HCT116 (cell line): ENCODE measurements around the gene TPPP3. TPM values are rescaled to one million over a fixed set of nuclear protein-coding genes. Genes with fewer than 3 reads are reported as not detected.

Experiments
- ATAC-seq: fragments of 200-7000 bp; cut with Tn5 transposase; 2 replicates; pipeline ENCODE4 v1.9.1; 2020; ENCODE audit warnings: mild to moderate bottlenecking, moderate library complexity
- BruUV-seq: library from RNA; stranded (reverse); fragments of 400-500 nt; replicated peaks from 2 replicates; lab custom pipeline; 2021; lab: Mats Ljungman, UMichigan
- CTCF ChIA-PET: fragments of 300-600 bp; sonication (Branson Sonifier 250); formaldehyde crosslinking; loops from one replicate; lab custom pipeline; 2021; ENCODE audit warnings: antibody characterized with exemption; lab: Charles Lee
- POLR2A ChIA-PET: fragments of 300-600, 350-600 bp; sonication (Branson Sonifier 250); formaldehyde crosslinking; loops from one replicate; lab custom pipeline; 2021; ENCODE audit warnings: antibody characterized with exemption; lab: Charles Lee
- RAD21 ChIA-PET, 2 experiments: fragments of 300-600 bp; sonication (Branson Sonifier 250); formaldehyde crosslinking; loops; one replicate each; lab custom pipeline; 2023; ENCODE audit warnings: low total read pairs in 2 of 2; ENCODE audit not compliant: uncharacterized antibody in 2 of 2, unreplicated experiment in 2 of 2, low non-redundant PET in 1 of 2; lab: Charles Lee
- DNase-seq: peaks from one replicate; pipeline ENCODE4 v3.0.0-alpha.2; 2010; ENCODE audit warnings: low read depth, low spot score
- H2AFZ ChIP-seq: fragments of 200-600 bp; shearing (Covaris generic), sonication (generic); 2 replicates; pipeline ENCODE4 v1.6.1; 2017; ENCODE audit warnings: low read depth, mixed run types, mixed read lengths, antibody characterized with exemption, low read length; ENCODE audit not compliant: poor library complexity, severe bottlenecking
- H3K27ac ChIP-seq: 2 replicates; pipeline ENCODE4 v1.5.1; 2012; ENCODE audit warnings: low read depth, low read length
- H3K27me3 ChIP-seq: fragments of 200-600 bp; sonication (generic); 2 replicates; pipeline ENCODE4 v1.6.1; 2016; ENCODE audit warnings: mixed run types, low read length, mixed read lengths; ENCODE audit not compliant: insufficient read depth
- H3K36me3 ChIP-seq, 2 experiments: fragments of 200-500 bp in 1 of 2; fragments of 200-600 bp in 1 of 2; sonication (Bioruptor generic) in 1 of 2; sonication (generic) in 1 of 2; 2 replicates each; pipeline versions ENCODE4 v1.5.1 to v1.6.1; 2014 to 2016; ENCODE audit warnings: low read length in 2 of 2, inconsistent platforms in 1 of 2, mixed read lengths in 1 of 2, mixed run types in 1 of 2; ENCODE audit not compliant: insufficient read depth in 2 of 2, control insufficient read depth in 1 of 2
- H3K4me1 ChIP-seq, 2 experiments: fragments of 200-600 bp in 1 of 2; sonication (generic) in 1 of 2; 2 replicates each; pipeline versions ENCODE4 v1.5.1 to v1.6.1; 2012 to 2017; ENCODE audit warnings: low read length in 2 of 2, inconsistent platforms in 1 of 2, mild to moderate bottlenecking in 1 of 2, mixed read lengths in 1 of 2, mixed run types in 1 of 2, moderate library complexity in 1 of 2; ENCODE audit not compliant: insufficient read depth in 2 of 2, control insufficient read depth in 1 of 2
- H3K4me2 ChIP-seq: fragments of 200-600 bp; sonication (generic); 2 replicates; pipeline ENCODE4 v1.6.1; 2017; ENCODE audit warnings: mixed run types, low read length, mixed read lengths
- H3K4me3 ChIP-seq, 2 experiments: fragments of 200-600 bp in 1 of 2; sonication (generic) in 1 of 2; replicated peaks in 1 of 2; 2 replicates each; pipeline ENCODE4 v1.5.1; 2011 to 2016; ENCODE audit warnings: low read length in 2 of 2, control low read depth in 1 of 2, low read depth in 1 of 2, mild to moderate bottlenecking in 1 of 2, mixed read lengths in 1 of 2, mixed run types in 1 of 2
- H3K79me2 ChIP-seq: fragments of 200-600 bp; sonication (generic); 2 replicates; pipeline ENCODE4 v1.6.1; 2017; ENCODE audit warnings: mild to moderate bottlenecking, mixed run types, low read length, moderate library complexity, mixed read lengths; ENCODE audit not compliant: insufficient read depth
- H3K9ac ChIP-seq: fragments of 200-600 bp; sonication (generic); 2 replicates; pipeline ENCODE4 v1.6.1; 2016; ENCODE audit warnings: low read length, mixed read lengths
- H3K9me2 ChIP-seq: fragments of 200-600 bp; sonication (generic), shearing (Covaris generic); 2 replicates; pipeline ENCODE4 v1.6.1; 2017; ENCODE audit warnings: mixed run types, mild to moderate bottlenecking, moderate library complexity; ENCODE audit not compliant: insufficient read depth
- H3K9me3 ChIP-seq, 2 experiments: fragments of 200-500 bp in 1 of 2; fragments of 200-600 bp in 1 of 2; sonication (Bioruptor generic) in 1 of 2; sonication (generic) in 1 of 2; 2 replicates each; pipeline ENCODE4 v1.6.1; 2014 to 2017; ENCODE audit warnings: low read length in 2 of 2, mixed read lengths in 2 of 2, inconsistent platforms in 1 of 2, low read depth in 1 of 2, mild to moderate bottlenecking in 1 of 2, mixed run types in 1 of 2, moderate library complexity in 1 of 2; ENCODE audit not compliant: control insufficient read depth in 1 of 2, insufficient read depth in 1 of 2
- H4K20me1 ChIP-seq: fragments of 200-600 bp; sonication (generic), shearing (Covaris generic); 2 replicates; pipeline ENCODE4 v1.6.1; 2017; ENCODE audit warnings: mixed run types, mild to moderate bottlenecking, moderate library complexity; ENCODE audit not compliant: insufficient read depth
- POLR2AphosphoS5 ChIP-seq: IDR thresholded peaks from 2 replicates; pipeline ENCODE4 v1.6.1; 2011; ENCODE audit warnings: mild to moderate bottlenecking, low read depth, low read length, moderate library complexity
- SRF ChIP-seq: IDR thresholded peaks from 2 replicates; pipeline ENCODE4 v1.6.1; 2012; ENCODE audit warnings: low read depth
- TCF7L2 ChIP-seq: IDR thresholded peaks from 2 replicates; pipeline ENCODE4 v1.7.0; 2011; ENCODE audit warnings: borderline replicate concordance, inconsistent platforms; ENCODE audit not compliant: insufficient read depth, insufficient read length; ENCODE audit errors: extremely low read depth
- intact Hi-C: fragments of 100-400 bp; cut with micrococcal nuclease; formaldehyde crosslinking; loops from 2 replicates; pipeline ENCODE4 v1.10.0; 2022
- total RNA-seq: library from RNA; stranded (reverse); gene quantifications from one replicate; pipeline ENCODE4 v1.2.1, GENCODE V29; 2021; ENCODE audit not compliant: unreplicated experiment
- TF ChIP-seq, protein P1 (sequence below), 3 experiments: fragments of 200-600 bp in 1 of 3; sonication (generic) in 1 of 3; IDR thresholded peaks in 2 of 3; conservative IDR thresholded peaks in 1 of 3; 2 replicates each; pipeline ENCODE4 v1.5.1; 2012 to 2017; ENCODE audit warnings: low read depth in 2 of 3, low read length in 2 of 3, antibody characterized with exemption in 1 of 3, borderline replicate concordance in 1 of 3, control low read depth in 1 of 3, mild to moderate bottlenecking in 1 of 3, mixed read lengths in 1 of 3, mixed run types in 1 of 3, moderate library complexity in 1 of 3; ENCODE audit not compliant: insufficient read depth in 1 of 3
- TF ChIP-seq, protein P2 (sequence below): IDR thresholded peaks from 2 replicates; pipeline ENCODE4 v1.6.1; 2012; ENCODE audit warnings: low read depth

Gene TPPP3
- total RNA-seq, 1 experiment from 2014 or later = 1.2 TPM

DNA sequence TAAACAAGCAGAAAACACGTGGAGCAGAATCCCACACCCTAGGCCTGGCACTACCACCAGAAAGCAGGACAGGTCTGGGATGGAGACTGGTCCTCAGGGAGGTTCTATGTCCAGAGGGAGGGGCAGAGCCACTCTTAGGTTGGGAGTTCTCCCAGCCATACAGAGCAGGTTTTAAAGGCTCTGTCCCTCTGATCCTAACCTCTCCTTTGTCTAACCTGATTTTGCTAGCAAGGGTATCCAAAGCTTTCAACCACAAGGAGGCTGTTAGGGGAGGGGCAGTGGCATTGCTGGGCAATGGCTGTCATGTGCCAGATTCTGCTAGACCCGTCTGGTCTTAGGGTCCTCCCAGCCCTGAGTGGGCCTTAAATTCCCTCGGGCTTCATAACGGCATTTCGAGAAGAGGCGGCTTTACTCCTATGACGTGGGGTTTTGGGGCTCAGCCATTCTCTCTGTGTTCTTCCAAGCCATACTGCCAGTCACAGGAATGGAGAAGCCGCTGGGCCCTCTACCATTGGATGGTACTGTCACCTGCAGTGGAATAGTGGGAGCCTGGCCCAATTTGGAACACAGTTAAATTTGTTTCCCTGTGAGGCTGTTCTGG, 5.7 kb downstream of the TPPP3 start:
- no peaks in the 10 kb centered on the region for H3K79me2 ChIP-seq
- no peaks in the 10 kb centered on the region for H3K9me3 ChIP-seq
- H3K9ac ChIP-seq = no peak overlapping the region
- H3K4me1 ChIP-seq = no peaks in the 10 kb centered on the region
- H3K4me2 ChIP-seq = no peak overlapping the region
- no peaks in the 10 kb centered on the region for H3K9me2 ChIP-seq
- ATAC-seq (no peak), DNase-seq (no peak)
- H3K27ac ChIP-seq = no peak overlapping the region
- H4K20me1 ChIP-seq = no peaks in the 10 kb centered on the region
- no peak overlapping the region for H3K4me3 ChIP-seq
- H2AFZ ChIP-seq = no peak overlapping the region
- no peaks in the 10 kb centered on the region for H3K27me3 ChIP-seq
- POLR2A ChIA-PET = no interaction called here
- TF ChIP-seq POLR2AphosphoS5 (no peak), TCF7L2 (no peak), SRF (no peak)
- TF ChIP-seq, protein P1, sequence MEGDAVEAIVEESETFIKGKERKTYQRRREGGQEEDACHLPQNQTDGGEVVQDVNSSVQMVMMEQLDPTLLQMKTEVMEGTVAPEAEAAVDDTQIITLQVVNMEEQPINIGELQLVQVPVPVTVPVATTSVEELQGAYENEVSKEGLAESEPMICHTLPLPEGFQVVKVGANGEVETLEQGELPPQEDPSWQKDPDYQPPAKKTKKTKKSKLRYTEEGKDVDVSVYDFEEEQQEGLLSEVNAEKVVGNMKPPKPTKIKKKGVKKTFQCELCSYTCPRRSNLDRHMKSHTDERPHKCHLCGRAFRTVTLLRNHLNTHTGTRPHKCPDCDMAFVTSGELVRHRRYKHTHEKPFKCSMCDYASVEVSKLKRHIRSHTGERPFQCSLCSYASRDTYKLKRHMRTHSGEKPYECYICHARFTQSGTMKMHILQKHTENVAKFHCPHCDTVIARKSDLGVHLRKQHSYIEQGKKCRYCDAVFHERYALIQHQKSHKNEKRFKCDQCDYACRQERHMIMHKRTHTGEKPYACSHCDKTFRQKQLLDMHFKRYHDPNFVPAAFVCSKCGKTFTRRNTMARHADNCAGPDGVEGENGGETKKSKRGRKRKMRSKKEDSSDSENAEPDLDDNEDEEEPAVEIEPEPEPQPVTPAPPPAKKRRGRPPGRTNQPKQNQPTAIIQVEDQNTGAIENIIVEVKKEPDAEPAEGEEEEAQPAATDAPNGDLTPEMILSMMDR (IDR thresholded peaks at IDR 0.05 in 2 of 3, conservative IDR thresholded peaks at IDR 0.05 in 1 of 3; ENCODE audit: borderline replicate concordance in 1 of 3, insufficient read depth in 1 of 3, low read depth in 2 of 3, low read length in 2 of 3) = no peak
- TF ChIP-seq, protein P2, sequence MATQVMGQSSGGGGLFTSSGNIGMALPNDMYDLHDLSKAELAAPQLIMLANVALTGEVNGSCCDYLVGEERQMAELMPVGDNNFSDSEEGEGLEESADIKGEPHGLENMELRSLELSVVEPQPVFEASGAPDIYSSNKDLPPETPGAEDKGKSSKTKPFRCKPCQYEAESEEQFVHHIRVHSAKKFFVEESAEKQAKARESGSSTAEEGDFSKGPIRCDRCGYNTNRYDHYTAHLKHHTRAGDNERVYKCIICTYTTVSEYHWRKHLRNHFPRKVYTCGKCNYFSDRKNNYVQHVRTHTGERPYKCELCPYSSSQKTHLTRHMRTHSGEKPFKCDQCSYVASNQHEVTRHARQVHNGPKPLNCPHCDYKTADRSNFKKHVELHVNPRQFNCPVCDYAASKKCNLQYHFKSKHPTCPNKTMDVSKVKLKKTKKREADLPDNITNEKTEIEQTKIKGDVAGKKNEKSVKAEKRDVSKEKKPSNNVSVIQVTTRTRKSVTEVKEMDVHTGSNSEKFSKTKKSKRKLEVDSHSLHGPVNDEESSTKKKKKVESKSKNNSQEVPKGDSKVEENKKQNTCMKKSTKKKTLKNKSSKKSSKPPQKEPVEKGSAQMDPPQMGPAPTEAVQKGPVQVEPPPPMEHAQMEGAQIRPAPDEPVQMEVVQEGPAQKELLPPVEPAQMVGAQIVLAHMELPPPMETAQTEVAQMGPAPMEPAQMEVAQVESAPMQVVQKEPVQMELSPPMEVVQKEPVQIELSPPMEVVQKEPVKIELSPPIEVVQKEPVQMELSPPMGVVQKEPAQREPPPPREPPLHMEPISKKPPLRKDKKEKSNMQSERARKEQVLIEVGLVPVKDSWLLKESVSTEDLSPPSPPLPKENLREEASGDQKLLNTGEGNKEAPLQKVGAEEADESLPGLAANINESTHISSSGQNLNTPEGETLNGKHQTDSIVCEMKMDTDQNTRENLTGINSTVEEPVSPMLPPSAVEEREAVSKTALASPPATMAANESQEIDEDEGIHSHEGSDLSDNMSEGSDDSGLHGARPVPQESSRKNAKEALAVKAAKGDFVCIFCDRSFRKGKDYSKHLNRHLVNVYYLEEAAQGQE = no peak
- BruUV-seq = no TSS peak
- CTCF ChIA-PET = no interaction called here
- RAD21 ChIA-PET = no interaction called here
- intact Hi-C loops = no loop called here
- no peaks in the 10 kb centered on the region for H3K36me3 ChIP-seq
